HUES64 (cell line): ENCODE measurements around the gene SNX9.
"Not testable (repeated sequence)": the region's sequence is repeated elsewhere in the genome, so short reads cannot be mapped to it uniquely, and the experiment has no call there.

Experiments
- H3K27ac ChIP-seq: 2 replicates; pipeline ENCODE4 v1.7.0; 2013; ENCODE audit warnings: low read depth, low read length, inconsistent platforms
- H3K27me3 ChIP-seq: 2 replicates; pipeline ENCODE4 v1.6.1; 2013; ENCODE audit warnings: mild to moderate bottlenecking, low read length; ENCODE audit not compliant: insufficient read depth
- H3K36me3 ChIP-seq: 2 replicates; pipeline ENCODE4 v1.6.1; 2013; ENCODE audit warnings: mild to moderate bottlenecking, low read length; ENCODE audit not compliant: insufficient read depth
- H3K4me1 ChIP-seq: 2 replicates; pipeline ENCODE4 v1.6.1; 2013; ENCODE audit warnings: mild to moderate bottlenecking, low read length, moderate library complexity; ENCODE audit not compliant: insufficient read depth
- H3K4me3 ChIP-seq: 2 replicates; pipeline ENCODE4 v1.5.1; 2013; ENCODE audit warnings: mild to moderate bottlenecking, low read length, moderate library complexity
- H3K9ac ChIP-seq: 2 replicates; pipeline ENCODE4 v1.6.1; 2013; ENCODE audit warnings: mild to moderate bottlenecking, low read depth, low read length
- H3K9me3 ChIP-seq: 2 replicates; pipeline ENCODE4 v1.6.1; 2013; ENCODE audit warnings: low read depth, low read length; ENCODE audit not compliant: insufficient read depth
- WGBS: fragments of 150-250, 120-280 bp; methylation state at CpG from one replicate; pipeline ENCODE4 v1.1.7; 2013; ENCODE audit warnings: missing lambda C conversion rate; 5-methylcytosine and 5-hydroxymethylcytosine counted together

The SNX9 gene

DNA sequence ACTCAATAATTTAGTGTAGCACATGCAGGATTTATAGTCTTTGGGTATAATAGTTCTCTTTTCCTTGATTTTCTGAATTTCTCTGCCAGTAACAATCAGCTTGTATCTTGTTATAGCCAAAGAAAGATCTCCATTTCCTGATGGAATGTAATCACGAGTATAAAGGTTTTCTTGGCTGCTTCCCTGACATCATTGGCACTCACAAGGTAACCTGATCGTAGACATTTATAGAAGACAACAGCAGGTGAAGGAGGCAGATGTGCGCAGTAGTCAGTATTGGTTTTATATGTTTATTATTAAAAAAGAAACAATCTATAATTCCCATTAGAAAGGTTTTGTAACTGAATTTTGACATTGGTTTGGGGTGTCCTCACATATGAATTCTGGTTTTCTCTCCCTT is 114.3 kb downstream of the SNX9 start:
- Histone ChIP-seq H3K27ac (no peak overlapping the region), H3K4me1 (no peaks in the 10 kb centered on the region), H3K27me3 (no peaks in the 10 kb centered on the region), H3K9ac (no peak overlapping the region), H3K4me3 (no peak overlapping the region), H3K36me3 (peaks cover 100% of the 10 kb centered on the region), H3K9me3 (no peaks in the 10 kb centered on the region)
- 97% methylated on average over 2 of the region's 3 CpGs for WGBS

DNA sequence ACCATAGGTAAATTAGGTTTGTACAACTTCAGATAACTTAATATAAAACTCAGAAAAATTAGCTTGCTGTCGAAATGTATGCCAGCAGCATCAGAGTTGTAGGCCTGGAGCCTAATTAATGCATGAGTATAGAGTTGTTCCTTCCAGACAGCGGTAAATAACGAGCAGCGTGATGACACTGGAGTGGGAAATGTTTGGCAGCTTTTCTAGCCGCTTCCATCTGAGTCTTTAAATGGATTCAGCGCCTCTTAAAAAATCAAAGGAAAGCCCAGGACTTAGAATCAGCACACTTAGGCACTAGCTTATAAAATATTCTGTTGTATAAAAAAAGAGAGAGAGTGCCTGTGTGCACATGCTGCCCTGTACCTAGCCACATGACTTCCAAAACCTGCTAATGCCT is 114.9 kb downstream of the SNX9 start:
- Histone ChIP-seq H3K9ac (no peak overlapping the region), H3K27me3 (no peaks in the 10 kb centered on the region), H3K4me1 (no peaks in the 10 kb centered on the region), H3K4me3 (no peak overlapping the region), H3K9me3 (no peaks in the 10 kb centered on the region), H3K27ac (no peak overlapping the region), H3K36me3 (peaks cover 100% of the 10 kb centered on the region)
- WGBS: 94% methylated on average over 6 of the region's 6 CpGs

DNA sequence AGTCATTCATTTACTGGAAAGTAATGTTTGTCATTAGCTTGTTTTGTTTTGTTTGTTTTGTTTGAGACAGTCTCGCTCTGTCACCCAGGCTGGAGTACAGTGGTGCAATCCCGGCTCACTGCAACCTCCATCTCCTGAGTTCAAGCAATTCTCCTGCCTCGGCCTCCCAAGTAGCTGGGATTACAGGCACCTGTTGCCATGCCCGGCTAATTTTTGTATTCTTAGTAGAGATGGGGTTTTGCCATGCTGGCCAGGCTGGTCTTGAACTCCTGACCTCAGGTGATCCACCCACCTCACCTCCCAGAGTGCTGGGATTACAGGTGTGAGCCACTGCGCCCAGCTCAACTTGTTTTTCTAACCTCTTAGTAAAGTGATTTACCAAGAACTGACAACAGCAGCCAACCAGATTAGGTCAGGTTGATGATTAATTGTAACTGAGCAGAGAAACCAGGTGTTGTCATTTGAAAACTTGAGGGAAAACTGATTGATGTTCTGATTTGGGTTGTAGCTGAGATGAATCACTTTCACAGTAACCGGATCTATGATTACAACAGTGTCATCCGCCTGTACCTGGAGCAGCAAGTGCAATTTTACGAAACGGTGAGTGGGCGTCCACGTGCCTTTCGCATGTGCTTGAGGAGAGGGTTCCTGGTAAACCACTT is 117.5 kb downstream of the SNX9 start:
- not testable (repeated sequence) for H3K9ac ChIP-seq, H3K4me3 ChIP-seq, H3K27me3 ChIP-seq, H3K27ac ChIP-seq, H3K4me1 ChIP-seq, H3K9me3 ChIP-seq
- H3K36me3 ChIP-seq: peaks cover 100% of the 10 kb centered on the region
- 95% methylated on average over 11 of the region's 12 CpGs for WGBS

DNA sequence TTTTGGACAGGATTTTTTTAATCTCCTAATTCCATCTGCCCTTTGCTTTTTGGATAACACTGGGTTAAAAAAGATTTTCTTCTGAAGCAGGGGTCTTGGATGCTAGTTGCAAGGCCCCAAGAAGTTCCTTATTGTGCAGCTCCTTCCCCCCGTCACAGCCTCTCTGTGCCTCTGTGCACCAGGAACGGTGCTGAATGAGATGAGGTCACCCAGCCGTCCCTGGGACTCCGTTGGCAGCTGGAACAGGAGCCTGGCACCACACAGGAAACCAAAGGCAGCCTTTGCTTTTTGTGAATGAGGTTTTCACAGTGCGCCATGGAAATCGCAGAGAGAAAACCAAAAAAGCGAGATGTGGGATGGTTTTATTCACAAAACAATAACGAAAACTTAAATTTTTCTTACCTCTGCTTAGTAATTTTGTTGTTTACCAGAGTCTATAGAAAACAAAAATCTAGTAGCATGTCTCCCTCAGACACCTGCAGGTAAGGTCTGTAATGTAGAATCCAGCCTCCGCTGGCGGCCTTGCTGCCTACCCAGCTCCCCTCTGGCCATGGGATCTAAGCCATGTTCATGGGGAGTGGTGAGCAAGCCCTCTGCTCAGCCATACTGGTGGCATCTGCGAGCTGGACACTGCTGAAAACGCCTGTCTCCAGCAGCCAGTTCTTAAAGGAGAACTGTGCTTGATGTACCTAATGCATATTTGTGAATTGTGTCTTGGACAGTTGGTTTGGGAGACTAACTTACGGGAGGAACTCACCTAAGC is 118.2 kb downstream of the SNX9 start:
- Histone ChIP-seq H3K9ac (no peak overlapping the region), H3K27me3 (no peaks in the 10 kb centered on the region), H3K4me1 (no peaks in the 10 kb centered on the region), H3K9me3 (no peaks in the 10 kb centered on the region), H3K36me3 (peaks cover 92% of the 10 kb centered on the region), H3K27ac (no peak overlapping the region), H3K4me3 (no peak overlapping the region)
- 96% methylated on average over 13 of the region's 13 CpGs for WGBS

DNA sequence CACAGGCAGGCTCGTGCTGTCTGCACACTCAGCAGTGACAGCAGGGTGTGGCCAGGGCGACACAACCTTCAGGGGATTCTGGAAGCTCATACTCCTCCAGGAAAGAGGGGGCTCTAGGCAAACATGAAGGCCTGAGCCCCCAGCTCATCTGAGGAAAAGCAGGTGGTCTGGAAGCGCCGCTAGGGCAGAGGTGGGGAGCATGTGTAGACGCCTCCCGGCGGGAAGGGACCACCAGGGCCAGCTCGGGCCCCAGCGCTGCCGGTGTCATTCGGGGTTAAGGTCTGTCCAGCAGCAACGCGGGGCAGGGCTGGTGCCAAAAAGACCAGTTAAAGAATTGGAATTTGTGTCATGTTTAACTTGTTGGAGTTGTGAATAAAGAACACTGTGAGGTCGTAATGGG is 119.3 kb downstream of the SNX9 start:
- no peaks in the 10 kb centered on the region for H3K9me3 ChIP-seq
- H3K36me3 ChIP-seq: peaks cover 85% of the 10 kb centered on the region
- H3K27ac ChIP-seq: no peak overlapping the region
- H3K4me3 ChIP-seq: no peak overlapping the region
- no peaks in the 10 kb centered on the region for H3K27me3 ChIP-seq
- WGBS: 92% methylated on average over 14 of the region's 14 CpGs
- no peak overlapping the region for H3K9ac ChIP-seq
- no peaks in the 10 kb centered on the region for H3K4me1 ChIP-seq

DNA sequence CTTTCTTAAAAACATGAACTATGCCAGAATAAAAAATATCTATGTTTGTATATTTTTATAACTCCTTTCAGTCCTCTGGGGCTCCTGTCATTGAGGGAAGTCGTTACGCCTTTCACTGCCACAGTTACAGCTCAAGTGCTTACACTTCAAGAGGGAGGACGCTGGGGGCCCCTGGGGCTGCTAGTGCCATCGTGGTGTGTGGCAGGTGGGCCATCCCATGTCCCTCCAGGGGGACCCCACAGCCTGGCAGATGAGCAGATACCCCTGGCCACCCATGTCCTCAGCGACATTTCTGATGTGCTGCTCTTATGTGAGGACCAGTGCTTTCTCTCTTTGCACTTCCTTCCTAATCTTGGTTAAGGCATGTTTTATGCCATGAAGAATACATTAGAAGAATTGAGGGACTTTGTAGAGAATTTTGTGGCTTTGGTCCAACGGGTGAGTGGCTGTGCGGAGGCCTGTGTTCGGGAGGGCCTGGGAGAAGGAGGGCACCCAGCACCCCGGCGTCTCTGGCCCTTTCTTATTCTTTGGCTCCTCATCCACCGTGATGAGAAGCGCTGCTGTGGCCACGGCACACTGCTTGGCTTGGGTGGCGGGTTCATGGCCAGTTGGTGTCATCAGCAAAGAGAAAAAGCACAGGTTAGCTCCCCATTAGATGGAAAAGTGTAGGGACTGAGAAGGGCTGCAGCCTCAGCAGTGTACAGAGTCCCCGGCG is 120.4 kb downstream of the SNX9 start:
- no peak overlapping the region for H3K4me3 ChIP-seq
- WGBS: 95% methylated on average over 16 of the region's 16 CpGs
- no peak overlapping the region for H3K27ac ChIP-seq
- H3K27me3 ChIP-seq: no peaks in the 10 kb centered on the region
- no peaks in the 10 kb centered on the region for H3K9me3 ChIP-seq
- no peak overlapping the region for H3K9ac ChIP-seq
- H3K36me3 ChIP-seq: peaks cover 75% of the 10 kb centered on the region
- H3K4me1 ChIP-seq: no peaks in the 10 kb centered on the region

DNA sequence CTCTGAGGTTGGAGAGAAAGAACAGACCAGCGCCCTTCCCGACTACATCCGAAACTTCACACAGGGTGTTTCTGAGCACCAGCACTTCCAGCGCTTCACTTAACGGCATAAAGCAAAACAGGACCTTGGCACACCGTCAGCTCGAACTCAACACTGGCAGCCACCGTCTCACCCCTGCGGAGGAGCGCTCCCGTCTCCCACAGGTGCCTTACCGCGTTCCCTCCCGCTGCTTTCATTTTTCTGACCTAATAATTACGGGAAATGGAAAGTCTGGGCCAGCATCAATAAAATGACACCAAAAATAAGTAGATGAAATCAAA is 120.9 kb downstream of the SNX9 start:
- H3K27ac ChIP-seq: no peak overlapping the region
- WGBS: 96% methylated on average over 15 of the region's 15 CpGs
- peaks cover 69% of the 10 kb centered on the region for H3K36me3 ChIP-seq
- no peaks in the 10 kb centered on the region for H3K9me3 ChIP-seq
- H3K9ac ChIP-seq: no peak overlapping the region
- H3K4me3 ChIP-seq: no peak overlapping the region
- H3K4me1 ChIP-seq: no peaks in the 10 kb centered on the region
- no peaks in the 10 kb centered on the region for H3K27me3 ChIP-seq

GRCh38 chr6:157944983-157945931 is 122.2 kb downstream of the SNX9 start:
- H3K27ac ChIP-seq: no peak overlapping the region
- no peaks in the 10 kb centered on the region for H3K4me1 ChIP-seq
- no peak overlapping the region for H3K4me3 ChIP-seq
- H3K36me3 ChIP-seq: peaks cover 56% of the 10 kb centered on the region
- no peak overlapping the region for H3K9ac ChIP-seq
- H3K27me3 ChIP-seq: no peaks in the 10 kb centered on the region
- WGBS: 93% methylated on average over 14 of the region's 14 CpGs
- H3K9me3 ChIP-seq: no peaks in the 10 kb centered on the region

DNA sequence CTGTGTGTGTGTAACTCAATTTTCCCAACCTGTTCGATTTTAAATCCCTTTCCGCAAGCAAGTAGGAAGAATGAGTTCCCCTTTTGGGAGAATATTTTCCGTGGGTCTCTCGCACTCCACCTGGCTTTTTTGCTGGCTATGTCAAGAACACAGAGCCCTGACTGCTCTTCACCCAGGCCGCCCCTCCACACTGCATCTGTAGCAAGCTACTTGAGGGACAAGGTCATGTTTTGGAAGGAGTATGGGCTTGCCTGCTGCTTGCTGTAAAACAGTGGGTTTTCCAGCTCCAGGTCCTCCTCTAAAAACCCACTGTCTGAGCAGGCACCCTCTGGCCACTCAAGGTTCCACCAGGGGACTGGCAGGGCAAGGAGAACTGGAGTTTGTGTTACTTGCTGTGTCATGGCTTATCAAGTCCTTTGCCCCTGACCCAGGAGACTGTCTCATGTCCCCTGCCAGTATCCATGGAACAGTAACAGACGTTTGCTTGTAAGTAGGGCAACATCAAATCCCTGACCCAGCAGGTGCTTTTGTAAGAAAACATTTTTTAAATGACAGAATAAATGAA is 123.1 kb downstream of the SNX9 start:
- no peaks in the 10 kb centered on the region for H3K4me1 ChIP-seq
- H3K4me3 ChIP-seq: no peak overlapping the region
- WGBS: 97% methylated on average over 6 of the region's 6 CpGs
- H3K27ac ChIP-seq: no peak overlapping the region
- peaks cover 47% of the 10 kb centered on the region for H3K36me3 ChIP-seq
- H3K9me3 ChIP-seq: no peaks in the 10 kb centered on the region
- no peak overlapping the region for H3K9ac ChIP-seq
- no peaks in the 10 kb centered on the region for H3K27me3 ChIP-seq

- H3K9ac ChIP-seq: no peak overlapping the region
- no peak overlapping the region for H3K4me3 ChIP-seq
- WGBS: 89% methylated on average over 5 of the region's 5 CpGs
- no peaks in the 10 kb centered on the region for H3K4me1 ChIP-seq
- peaks cover 39% of the 10 kb centered on the region for H3K36me3 ChIP-seq
- H3K9me3 ChIP-seq: no peaks in the 10 kb centered on the region
- H3K27ac ChIP-seq: no peak overlapping the region
- no peaks in the 10 kb centered on the region for H3K27me3 ChIP-seq
Observed at GRCh38 chr6:157946865-157947532, 124.0 kb downstream of the SNX9 start.
